Measurements from ENCODE around the gene PTGDR. TPM values are rescaled to one million over a fixed set of nuclear protein-coding genes. Genes with fewer than 3 reads are reported as not detected.

PTGDR gene
- total and polyA plus RNA-seq, 12 donors, result 0.06 to 3.5 (median 0.47) TPM; not detected in 2

GRCh38 chr14:52253503-52253902 is 14.0 kb upstream of the PTGDR start:
- WGBS, 4 donors, result 42 to 59% (median 51%) methylated on average over 3 of the region's 3 CpGs
- TF ChIP-seq CTCF (IDR thresholded peaks at IDR 0.05) (no peak), POLR2A (IDR thresholded peaks at IDR 0.05) (no peak)
- Histone ChIP-seq H3K9me3 (replicated peaks in 1 of 3) (no peaks in the 10 kb centered on the region), H3K27me3 (no peaks in the 10 kb centered on the region), H3K4me3 (no peak overlapping the region), H3K27ac (no peak overlapping the region), H3K4me1 (replicated peaks in 1 of 2) (no peaks in the 10 kb centered on the region), H3K36me3 (replicated peaks in 1 of 2) (no peaks in the 10 kb centered on the region)
- intact Hi-C loops (cut with DNase I), result no loop called here
- DNase-seq, result no peak

GRCh38 chr14:52254086-52254485 is 13.4 kb upstream of the PTGDR start:
- TF ChIP-seq POLR2A (IDR thresholded peaks at IDR 0.05) (no peak), CTCF (IDR thresholded peaks at IDR 0.05) (no peak)
- Histone ChIP-seq H3K27ac (no peak overlapping the region), H3K36me3 (replicated peaks in 1 of 2) (no peaks in the 10 kb centered on the region), H3K27me3 (no peaks in the 10 kb centered on the region), H3K4me3 (no peak overlapping the region), H3K4me1 (replicated peaks in 1 of 2) (no peaks in the 10 kb centered on the region), H3K9me3 (replicated peaks in 1 of 3) (no peaks in the 10 kb centered on the region)
- 73 to 90% (median 82%) methylated on average over 4 of the region's 4 CpGs for WGBS, 4 donors
- no peak for DNase-seq
- intact Hi-C loops (cut with DNase I), result no loop called here

- Histone ChIP-seq H3K27me3 (no peaks in the 10 kb centered on the region), H3K4me1 (replicated peaks in 1 of 2) (no peaks in the 10 kb centered on the region), H3K27ac (no peak overlapping the region), H3K4me3 (no peak overlapping the region), H3K9me3 (replicated peaks in 1 of 3) (no peaks in the 10 kb centered on the region), H3K36me3 (replicated peaks in 1 of 2) (no peaks in the 10 kb centered on the region)
- WGBS, 4 donors, result 64 to 76% (median 72%) methylated on average over 2 of the region's 2 CpGs
- no peak for TF ChIP-seq CTCF (IDR thresholded peaks at IDR 0.05)
- TF ChIP-seq POLR2A (IDR thresholded peaks at IDR 0.05), result no peak
- intact Hi-C loops (cut with DNase I), result no loop called here
- no peak for DNase-seq
Observed at GRCh38 chr14:52258783-52259182, 8.7 kb upstream of the PTGDR start.

- WGBS, 4 donors, result 41 to 49% (median 45%) methylated on average over 5 of the region's 5 CpGs
- DNase-seq, result no peak
- intact Hi-C loops (cut with DNase I), result no loop called here
- H3K27me3 ChIP-seq, result no peaks in the 10 kb centered on the region
- no peaks in the 10 kb centered on the region for H3K36me3 ChIP-seq (replicated peaks in 1 of 2)
- H3K4me3 ChIP-seq, result no peak overlapping the region
- H3K9me3 ChIP-seq (replicated peaks in 1 of 3), result no peaks in the 10 kb centered on the region
- TF ChIP-seq CTCF (IDR thresholded peaks at IDR 0.05) (no peak), POLR2A (IDR thresholded peaks at IDR 0.05) (no peak)
- no peaks in the 10 kb centered on the region for H3K4me1 ChIP-seq (replicated peaks in 1 of 2)
- H3K27ac ChIP-seq, result no peak overlapping the region
Observed at GRCh38 chr14:52259434-52259833, 8.1 kb upstream of the PTGDR start.
